Measurements from ENCODE around the gene ABHD16A.

Gene ABHD16A

DNA sequence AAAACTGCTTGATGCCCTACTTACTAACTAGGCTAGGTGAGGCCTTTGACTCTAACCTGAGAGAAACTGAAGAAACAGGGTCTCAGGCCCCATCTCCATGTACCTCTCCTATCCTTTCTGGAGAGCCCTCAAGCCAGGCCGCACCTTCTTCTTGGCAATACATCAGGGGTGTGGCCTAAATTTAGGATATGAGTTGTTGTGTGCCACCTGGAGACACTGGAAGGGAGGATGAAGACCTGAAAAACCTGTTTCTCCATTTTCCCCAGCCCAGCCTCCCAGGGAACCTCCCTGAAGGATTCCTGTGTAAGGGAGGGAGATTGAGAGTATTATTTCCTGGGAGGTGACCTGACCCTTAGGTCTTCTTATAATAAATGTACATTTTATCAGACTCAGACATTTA lies 15.1 kb upstream of the ABHD16A start:
- DNase-seq, result no peak
- Histone ChIP-seq H3K9me3 (no peaks in the 10 kb centered on the region), H3K4me1 (no peaks in the 10 kb centered on the region; the same call in 1 of the 2 replicates), H3K27me3 (no peaks in the 10 kb centered on the region), H3K36me3 (no peaks in the 10 kb centered on the region), H3K4me3 (ENCODE audit: low read depth, low read length) (no peak overlapping the region)
- TF ChIP-seq, protein P1, sequence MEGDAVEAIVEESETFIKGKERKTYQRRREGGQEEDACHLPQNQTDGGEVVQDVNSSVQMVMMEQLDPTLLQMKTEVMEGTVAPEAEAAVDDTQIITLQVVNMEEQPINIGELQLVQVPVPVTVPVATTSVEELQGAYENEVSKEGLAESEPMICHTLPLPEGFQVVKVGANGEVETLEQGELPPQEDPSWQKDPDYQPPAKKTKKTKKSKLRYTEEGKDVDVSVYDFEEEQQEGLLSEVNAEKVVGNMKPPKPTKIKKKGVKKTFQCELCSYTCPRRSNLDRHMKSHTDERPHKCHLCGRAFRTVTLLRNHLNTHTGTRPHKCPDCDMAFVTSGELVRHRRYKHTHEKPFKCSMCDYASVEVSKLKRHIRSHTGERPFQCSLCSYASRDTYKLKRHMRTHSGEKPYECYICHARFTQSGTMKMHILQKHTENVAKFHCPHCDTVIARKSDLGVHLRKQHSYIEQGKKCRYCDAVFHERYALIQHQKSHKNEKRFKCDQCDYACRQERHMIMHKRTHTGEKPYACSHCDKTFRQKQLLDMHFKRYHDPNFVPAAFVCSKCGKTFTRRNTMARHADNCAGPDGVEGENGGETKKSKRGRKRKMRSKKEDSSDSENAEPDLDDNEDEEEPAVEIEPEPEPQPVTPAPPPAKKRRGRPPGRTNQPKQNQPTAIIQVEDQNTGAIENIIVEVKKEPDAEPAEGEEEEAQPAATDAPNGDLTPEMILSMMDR (IDR thresholded peaks at IDR 0.05; ENCODE audit: low read depth, low read length), result no peak

DNA sequence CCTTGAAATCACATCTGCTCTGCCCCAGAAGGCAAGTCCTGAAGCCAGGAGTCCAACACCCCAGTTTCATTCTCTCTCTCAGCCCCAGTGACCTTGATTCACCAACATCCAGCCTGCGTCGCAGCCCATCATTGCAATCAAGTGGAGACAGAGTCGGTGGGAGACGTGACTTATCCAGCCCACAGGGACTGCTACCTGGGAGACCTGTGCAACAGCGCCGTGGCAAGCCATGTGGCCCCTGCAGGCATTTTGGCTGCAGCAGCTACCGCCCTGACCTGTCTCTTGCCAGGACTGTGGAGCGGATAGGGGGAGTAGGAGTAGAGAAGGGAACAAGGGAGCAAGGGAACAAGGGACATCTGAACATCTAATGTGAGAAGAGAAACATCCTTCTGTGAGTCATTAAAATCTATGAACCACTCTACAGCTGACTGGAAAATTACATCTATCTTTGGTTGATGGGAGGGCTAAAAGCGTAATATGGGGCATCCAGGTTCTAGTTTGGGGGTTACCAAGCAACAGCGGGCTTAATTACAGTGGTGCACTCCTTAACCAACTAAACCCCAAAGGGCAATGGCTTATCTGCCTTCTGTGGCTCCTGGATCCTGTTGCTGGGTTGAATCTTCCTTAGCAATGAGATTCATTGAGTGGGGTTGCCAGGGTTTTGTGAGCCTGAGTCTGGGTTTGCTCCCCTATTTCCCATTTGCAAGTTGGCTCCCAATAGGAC lies 14.5 kb upstream of the ABHD16A start:
- Histone ChIP-seq H3K4me3 (ENCODE audit: low read depth, low read length) (no peak overlapping the region), H3K27me3 (no peaks in the 10 kb centered on the region), H3K4me1 (no peaks in the 10 kb centered on the region), H3K36me3 (no peaks in the 10 kb centered on the region), H3K9me3 (no peaks in the 10 kb centered on the region)
- DNase-seq, result no peak
- TF ChIP-seq, protein P1 (IDR thresholded peaks at IDR 0.05; ENCODE audit: low read depth, low read length), result no peak

DNA sequence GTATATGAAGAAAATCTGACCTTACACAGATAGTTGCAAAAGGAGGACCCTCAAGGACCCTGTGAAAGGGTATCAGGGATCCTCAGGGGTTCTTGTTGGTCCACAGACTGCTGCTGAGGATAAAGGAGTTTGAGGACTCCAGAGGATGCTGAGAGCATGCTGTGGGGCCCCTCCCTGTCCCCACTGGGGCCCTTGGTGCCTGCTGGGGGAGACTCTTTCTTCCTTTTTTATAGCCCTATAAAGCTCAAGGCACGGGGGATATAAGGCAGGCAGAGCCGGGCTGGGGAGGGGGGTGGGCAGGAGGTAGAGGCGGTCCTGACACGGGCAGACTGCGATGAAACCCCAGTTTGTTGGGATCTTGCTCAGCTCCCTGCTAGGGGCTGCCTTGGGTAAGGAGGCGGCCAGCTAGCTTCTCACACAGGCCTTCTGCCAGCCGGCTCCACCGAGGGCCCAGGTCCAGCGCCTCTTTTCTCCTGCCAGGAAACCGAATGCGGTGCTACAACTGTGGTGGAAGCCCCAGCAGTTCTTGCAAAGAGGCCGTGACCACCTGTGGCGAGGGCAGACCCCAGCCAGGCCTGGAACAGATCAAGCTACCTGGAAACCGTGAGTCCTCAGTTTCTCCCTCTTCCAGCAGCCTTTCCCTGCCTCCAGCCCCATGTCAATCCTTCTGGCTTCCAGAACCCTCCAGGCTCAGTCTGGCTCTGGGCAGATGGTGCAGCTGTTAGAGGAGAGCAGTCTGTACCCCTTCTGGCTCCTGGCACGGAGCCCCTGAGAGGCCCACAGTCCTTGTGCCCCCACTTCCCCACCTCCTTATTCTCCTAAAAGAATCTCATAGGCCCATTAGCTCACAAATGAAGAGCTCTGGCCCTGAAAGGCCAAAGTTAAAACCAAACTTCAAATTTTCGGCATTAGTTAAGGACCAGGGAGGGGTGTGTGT lies 12.2 kb upstream of the ABHD16A start, which contains the start of gene LY6G6D:
TSS of gene LY6G6D (plus strand) at position 327 of the 937 bp plus-strand sequence. CDS start at position 335, 8 bp downstream.
- Histone ChIP-seq H3K4me3 (ENCODE audit: low read depth, low read length) (no peak within 1 kb of the TSS), H3K9me3 (no peaks in the 10 kb centered on the region), H3K4me1 (no peaks in the 10 kb centered on the region), H3K27me3 (no peaks in the 10 kb centered on the region), H3K36me3 (no peaks in the 10 kb centered on the region)
- no peak for DNase-seq
- TF ChIP-seq, protein P1 (IDR thresholded peaks at IDR 0.05; ENCODE audit: low read depth, low read length), result no peak

DNA sequence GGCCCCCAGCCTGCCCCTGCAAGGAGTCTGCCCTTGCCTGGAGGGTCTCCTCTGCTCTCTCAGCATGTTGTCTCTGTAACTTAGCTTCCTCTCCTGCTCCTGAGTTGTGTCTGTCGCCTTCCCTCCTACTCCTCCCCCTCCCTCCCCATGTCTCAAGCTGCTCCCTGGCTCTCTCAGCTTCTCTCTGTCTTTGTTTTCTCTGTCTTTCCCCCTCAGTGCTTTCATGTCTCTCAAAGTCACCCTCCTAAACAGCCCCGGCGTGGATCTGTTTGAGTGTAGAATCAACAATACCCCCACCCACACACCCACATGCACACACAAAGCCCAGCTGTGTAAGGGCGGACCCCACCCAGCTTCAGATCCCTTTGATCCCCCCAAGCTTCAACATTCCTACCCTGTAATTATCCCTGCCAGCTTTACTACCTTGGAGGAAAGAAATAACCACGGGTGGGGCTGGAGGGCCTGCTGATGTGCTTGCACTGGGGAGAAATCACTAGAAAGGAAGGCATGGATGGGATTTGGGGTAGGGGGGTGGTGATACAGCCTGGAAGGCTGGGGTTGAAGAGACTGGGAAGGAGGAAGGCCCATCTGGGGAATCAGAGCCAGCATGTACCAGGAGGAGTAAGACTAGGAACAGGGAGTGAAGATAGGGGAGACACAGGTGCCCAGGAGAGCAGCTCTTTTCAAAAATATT lies 11.0 kb upstream of the ABHD16A start:
- Histone ChIP-seq H3K27me3 (no peaks in the 10 kb centered on the region), H3K36me3 (no peaks in the 10 kb centered on the region), H3K9me3 (no peaks in the 10 kb centered on the region), H3K4me3 (ENCODE audit: low read depth, low read length) (no peak overlapping the region), H3K4me1 (no peaks in the 10 kb centered on the region)
- TF ChIP-seq, protein P1 (IDR thresholded peaks at IDR 0.05; ENCODE audit: low read depth, low read length), result no peak
- DNase-seq, result no peak

DNA sequence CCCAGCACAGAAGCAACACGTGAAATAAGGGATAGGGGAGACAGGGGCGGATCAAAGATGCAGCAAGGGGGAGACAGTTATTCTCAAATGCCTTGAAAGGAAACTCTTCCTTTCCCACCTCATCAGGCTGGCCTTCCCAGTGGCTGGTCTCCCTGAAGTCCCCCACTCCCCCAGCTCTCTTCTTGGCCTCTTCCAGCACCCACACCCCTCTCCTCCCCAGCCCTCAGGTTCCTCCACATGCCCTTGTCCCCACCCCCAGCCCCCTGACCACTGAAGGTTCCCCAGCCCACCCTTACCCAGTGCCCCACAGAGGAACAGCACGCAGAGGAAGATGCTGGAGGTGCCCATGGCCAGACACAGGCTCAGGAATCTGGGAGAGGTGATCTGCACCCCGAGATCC lies 10.3 kb upstream of the ABHD16A start:
- no peaks in the 10 kb centered on the region for H3K27me3 ChIP-seq
- no peak overlapping the region for H3K4me3 ChIP-seq (ENCODE audit: low read depth, low read length)
- TF ChIP-seq, protein P1 (IDR thresholded peaks at IDR 0.05; ENCODE audit: low read depth, low read length), result no peak
- no peaks in the 10 kb centered on the region for H3K36me3 ChIP-seq
- DNase-seq, result no peak
- no peaks in the 10 kb centered on the region for H3K9me3 ChIP-seq
- H3K4me1 ChIP-seq, result no peaks in the 10 kb centered on the region
